K562 (cell line): ENCODE measurements around the gene RPS6KA4.

ENCODE experiments used
- CAMTA2 ChIP-seq: fragments of 250-450 bp; sonication (Bioruptor Pico); conservative IDR thresholded peaks from 2 replicates; pipeline ENCODE4 v1.5.1; 2022
- ELF4 ChIP-seq: fragments of 450-650 bp; formaldehyde crosslinking; IDR thresholded peaks from 2 replicates; pipeline ENCODE4 v1.4.0; 2022; ENCODE audit warnings: missing genetic modification characterization
- KDM1A ChIP-seq, 2 experiments: fragments of 450-650 bp; IDR thresholded peaks; 2 replicates each; pipeline ENCODE4 v1.6.1; 2016; ENCODE audit warnings: mild to moderate bottlenecking in 2 of 2
- SMAD4 ChIP-seq: fragments of 250-450 bp; sonication (Bioruptor Pico); conservative IDR thresholded peaks from 2 replicates; pipeline ENCODE4 v1.8.0; 2021; ENCODE audit warnings: inconsistent platforms, mild to moderate bottlenecking, moderate library complexity
- ZNF174 ChIP-seq: fragments of 250-450 bp; sonication (Bioruptor Pico); IDR thresholded peaks from 2 replicates; pipeline ENCODE4 v1.4.0; 2020; ENCODE audit warnings: mild to moderate bottlenecking
- ZNF311 ChIP-seq: fragments of 250-450 bp; sonication (Bioruptor Pico); IDR thresholded peaks from 2 replicates; pipeline ENCODE4 v1.4.0; 2020; ENCODE audit warnings: mild to moderate bottlenecking, moderate library complexity
- TF ChIP-seq, protein P1 (sequence below): fragments of 450-650 bp; IDR thresholded peaks from 2 replicates; pipeline ENCODE4 v1.6.1; 2016; ENCODE audit warnings: antibody characterized with exemption
- TF ChIP-seq, protein P2 (sequence below): IDR thresholded peaks from 2 replicates; pipeline ENCODE4 v1.6.1; 2011; ENCODE audit warnings: borderline replicate concordance, low read depth, mild to moderate bottlenecking, moderate library complexity, low read length; ENCODE audit not compliant: insufficient read depth, poor library complexity, severe bottlenecking
- TF ChIP-seq, protein P3 (sequence below): fragments of 250-450 bp; sonication (Bioruptor Pico); IDR thresholded peaks from 2 replicates; pipeline ENCODE4 v1.4.0; 2020; ENCODE audit warnings: mild to moderate bottlenecking, moderate library complexity
- TF ChIP-seq, protein P4 (sequence below), 3 experiments: IDR thresholded peaks in 2 of 3; conservative IDR thresholded peaks in 1 of 3; 2 replicates each; pipeline ENCODE4 v1.5.1; 2011 to 2012; ENCODE audit warnings: low read length in 3 of 3, mild to moderate bottlenecking in 3 of 3, control low read depth in 2 of 3, improper control_type of control experiment in 1 of 3, inconsistent platforms in 1 of 3, low read depth in 1 of 3, mixed read lengths in 1 of 3, moderate library complexity in 1 of 3; ENCODE audit not compliant: insufficient read depth in 2 of 3
- TF ChIP-seq, protein P5 (sequence below), 2 experiments: IDR thresholded peaks; 2 replicates each; pipeline ENCODE4 v1.6.1; 2011; ENCODE audit warnings: borderline replicate concordance in 1 of 2, control low read depth in 1 of 2, low read depth in 1 of 2, low read length in 1 of 2, mild to moderate bottlenecking in 1 of 2, mixed read lengths in 1 of 2, moderate library complexity in 1 of 2; ENCODE audit not compliant: insufficient read depth in 1 of 2, insufficient read length in 1 of 2, poor library complexity in 1 of 2, severe bottlenecking in 1 of 2; ENCODE audit errors: extremely low read depth in 1 of 2
- TF ChIP-seq, protein P6 (sequence below): sonication (generic); formaldehyde crosslinking; IDR thresholded peaks from 2 replicates; pipeline ENCODE4 v1.5.0; 2020; ENCODE audit warnings: missing genetic modification reagents

DNA sequence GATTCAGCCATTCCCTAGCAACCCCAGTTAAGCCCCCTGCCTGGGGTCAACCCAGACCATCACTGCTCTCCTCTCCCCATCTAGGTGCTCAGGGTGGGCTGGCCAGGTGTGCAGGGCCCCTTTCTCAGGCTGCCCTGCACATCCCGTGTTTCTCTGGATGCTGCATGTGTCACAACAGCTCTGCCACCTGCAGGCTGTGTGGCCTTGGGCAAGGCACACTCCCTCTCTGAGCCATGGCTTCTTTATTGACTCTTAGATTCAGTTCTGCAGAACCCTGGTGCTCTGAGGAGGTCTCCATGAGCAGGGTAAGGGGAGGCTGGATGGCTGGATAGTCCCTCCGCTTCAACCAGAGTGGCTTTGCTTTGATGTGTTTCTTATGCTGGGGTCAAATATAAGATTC, 24.6 kb downstream of the RPS6KA4 start:
- TF ChIP-seq, protein P1, sequence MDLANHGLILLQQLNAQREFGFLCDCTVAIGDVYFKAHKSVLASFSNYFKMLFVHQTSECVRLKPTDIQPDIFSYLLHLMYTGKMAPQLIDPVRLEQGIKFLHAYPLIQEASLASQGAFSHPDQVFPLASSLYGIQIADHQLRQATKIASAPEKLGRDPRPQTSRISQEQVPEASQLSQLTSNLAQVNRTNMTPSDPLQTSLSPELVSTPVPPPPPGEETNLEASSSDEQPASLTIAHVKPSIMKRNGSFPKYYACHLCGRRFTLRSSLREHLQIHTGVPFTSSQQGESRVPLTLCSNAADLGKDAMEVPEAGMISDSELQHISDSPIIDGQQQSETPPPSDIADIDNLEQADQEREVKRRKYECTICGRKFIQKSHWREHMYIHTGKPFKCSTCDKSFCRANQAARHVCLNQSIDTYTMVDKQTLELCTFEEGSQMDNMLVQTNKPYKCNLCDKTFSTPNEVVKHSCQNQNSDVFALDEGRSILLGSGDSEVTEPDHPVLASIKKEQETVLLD = no peak
- TF ChIP-seq ZNF174 = no peak
- TF ChIP-seq ELF4 (CRISPR knock-in tag) = no peak
- TF ChIP-seq, protein P2, sequence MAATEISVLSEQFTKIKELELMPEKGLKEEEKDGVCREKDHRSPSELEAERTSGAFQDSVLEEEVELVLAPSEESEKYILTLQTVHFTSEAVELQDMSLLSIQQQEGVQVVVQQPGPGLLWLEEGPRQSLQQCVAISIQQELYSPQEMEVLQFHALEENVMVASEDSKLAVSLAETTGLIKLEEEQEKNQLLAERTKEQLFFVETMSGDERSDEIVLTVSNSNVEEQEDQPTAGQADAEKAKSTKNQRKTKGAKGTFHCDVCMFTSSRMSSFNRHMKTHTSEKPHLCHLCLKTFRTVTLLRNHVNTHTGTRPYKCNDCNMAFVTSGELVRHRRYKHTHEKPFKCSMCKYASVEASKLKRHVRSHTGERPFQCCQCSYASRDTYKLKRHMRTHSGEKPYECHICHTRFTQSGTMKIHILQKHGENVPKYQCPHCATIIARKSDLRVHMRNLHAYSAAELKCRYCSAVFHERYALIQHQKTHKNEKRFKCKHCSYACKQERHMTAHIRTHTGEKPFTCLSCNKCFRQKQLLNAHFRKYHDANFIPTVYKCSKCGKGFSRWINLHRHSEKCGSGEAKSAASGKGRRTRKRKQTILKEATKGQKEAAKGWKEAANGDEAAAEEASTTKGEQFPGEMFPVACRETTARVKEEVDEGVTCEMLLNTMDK = no peak
- TF ChIP-seq KDM1A (IDR thresholded peaks at IDR 0.05) = no peak
- TF ChIP-seq, protein P3, sequence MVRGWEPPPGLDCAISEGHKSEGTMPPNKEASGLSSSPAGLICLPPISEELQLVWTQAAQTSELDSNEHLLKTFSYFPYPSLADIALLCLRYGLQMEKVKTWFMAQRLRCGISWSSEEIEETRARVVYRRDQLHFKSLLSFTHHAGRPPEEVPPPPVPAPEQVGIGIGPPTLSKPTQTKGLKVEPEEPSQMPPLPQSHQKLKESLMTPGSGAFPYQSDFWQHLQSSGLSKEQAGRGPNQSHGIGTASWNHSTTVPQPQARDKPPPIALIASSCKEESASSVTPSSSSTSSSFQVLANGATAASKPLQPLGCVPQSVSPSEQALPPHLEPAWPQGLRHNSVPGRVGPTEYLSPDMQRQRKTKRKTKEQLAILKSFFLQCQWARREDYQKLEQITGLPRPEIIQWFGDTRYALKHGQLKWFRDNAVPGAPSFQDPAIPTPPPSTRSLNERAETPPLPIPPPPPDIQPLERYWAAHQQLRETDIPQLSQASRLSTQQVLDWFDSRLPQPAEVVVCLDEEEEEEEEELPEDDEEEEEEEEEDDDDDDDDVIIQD = no peak
- no peak for TF ChIP-seq CAMTA2
- TF ChIP-seq, protein P4, sequence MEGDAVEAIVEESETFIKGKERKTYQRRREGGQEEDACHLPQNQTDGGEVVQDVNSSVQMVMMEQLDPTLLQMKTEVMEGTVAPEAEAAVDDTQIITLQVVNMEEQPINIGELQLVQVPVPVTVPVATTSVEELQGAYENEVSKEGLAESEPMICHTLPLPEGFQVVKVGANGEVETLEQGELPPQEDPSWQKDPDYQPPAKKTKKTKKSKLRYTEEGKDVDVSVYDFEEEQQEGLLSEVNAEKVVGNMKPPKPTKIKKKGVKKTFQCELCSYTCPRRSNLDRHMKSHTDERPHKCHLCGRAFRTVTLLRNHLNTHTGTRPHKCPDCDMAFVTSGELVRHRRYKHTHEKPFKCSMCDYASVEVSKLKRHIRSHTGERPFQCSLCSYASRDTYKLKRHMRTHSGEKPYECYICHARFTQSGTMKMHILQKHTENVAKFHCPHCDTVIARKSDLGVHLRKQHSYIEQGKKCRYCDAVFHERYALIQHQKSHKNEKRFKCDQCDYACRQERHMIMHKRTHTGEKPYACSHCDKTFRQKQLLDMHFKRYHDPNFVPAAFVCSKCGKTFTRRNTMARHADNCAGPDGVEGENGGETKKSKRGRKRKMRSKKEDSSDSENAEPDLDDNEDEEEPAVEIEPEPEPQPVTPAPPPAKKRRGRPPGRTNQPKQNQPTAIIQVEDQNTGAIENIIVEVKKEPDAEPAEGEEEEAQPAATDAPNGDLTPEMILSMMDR (IDR thresholded peaks at IDR 0.05 in 2 of 3, conservative IDR thresholded peaks at IDR 0.05 in 1 of 3; ENCODE audit: insufficient read depth in 2 of 3, low read depth in 1 of 3, low read length in 3 of 3) = no peak
- TF ChIP-seq, protein P5, sequence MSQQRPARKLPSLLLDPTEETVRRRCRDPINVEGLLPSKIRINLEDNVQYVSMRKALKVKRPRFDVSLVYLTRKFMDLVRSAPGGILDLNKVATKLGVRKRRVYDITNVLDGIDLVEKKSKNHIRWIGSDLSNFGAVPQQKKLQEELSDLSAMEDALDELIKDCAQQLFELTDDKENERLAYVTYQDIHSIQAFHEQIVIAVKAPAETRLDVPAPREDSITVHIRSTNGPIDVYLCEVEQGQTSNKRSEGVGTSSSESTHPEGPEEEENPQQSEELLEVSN (IDR thresholded peaks at IDR 0.05; ENCODE audit: borderline replicate concordance in 1 of 2, extremely low read depth in 1 of 2, insufficient read depth in 1 of 2, insufficient read length in 1 of 2, low read depth in 1 of 2, low read length in 1 of 2, poor library complexity in 1 of 2, severe bottlenecking in 1 of 2) = no peak
- TF ChIP-seq, protein P6, sequence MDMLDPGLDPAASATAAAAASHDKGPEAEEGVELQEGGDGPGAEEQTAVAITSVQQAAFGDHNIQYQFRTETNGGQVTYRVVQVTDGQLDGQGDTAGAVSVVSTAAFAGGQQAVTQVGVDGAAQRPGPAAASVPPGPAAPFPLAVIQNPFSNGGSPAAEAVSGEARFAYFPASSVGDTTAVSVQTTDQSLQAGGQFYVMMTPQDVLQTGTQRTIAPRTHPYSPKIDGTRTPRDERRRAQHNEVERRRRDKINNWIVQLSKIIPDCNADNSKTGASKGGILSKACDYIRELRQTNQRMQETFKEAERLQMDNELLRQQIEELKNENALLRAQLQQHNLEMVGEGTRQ (CRISPR knock-in tag) = no peak
- TF ChIP-seq ZNF311 = no peak
- no peak for TF ChIP-seq SMAD4 (CRISPR knock-in tag)
